Inflammatory macrophage treated with lipopolysaccharide for 4 hours (primary cell): Measurements from ENCODE around the gene KATNB1.
A peak's percentile ranks its signal among the peaks of the same experiment; 100 is the strongest.

Experiments
- DNase-seq: peaks from one replicate; pipeline ENCODE4 v3.0.0-alpha.2; 2020

The KATNB1 gene

GRCh38 chr16:57758331-57759117 lies 23.0 kb downstream of the KATNB1 start:
- DNase-seq, result no peak

GRCh38 chr16:57759131-57759530 lies 23.6 kb downstream of the KATNB1 start:
- DNase-seq, result no peak

GRCh38 chr16:57759541-57760356 lies 24.2 kb downstream of the KATNB1 start:
- DNase-seq, result peak; percentile 24

- no peak for DNase-seq
These were observed 25.0 kb downstream of the KATNB1 start for GRCh38 chr16:57760357-57761160.

- no peak for DNase-seq
These were observed 25.7 kb downstream of the KATNB1 start for GRCh38 chr16:57761301-57761700.

- no peak for DNase-seq
These were observed 26.4 kb downstream of the KATNB1 start for GRCh38 chr16:57761957-57762356.

- DNase-seq, result no peak
These were observed 26.9 kb downstream of the KATNB1 start for GRCh38 chr16:57762365-57763040.

GRCh38 chr16:57763285-57764005 lies 27.9 kb downstream of the KATNB1 start:
- no peak for DNase-seq

- DNase-seq, result no peak
These were observed 28.4 kb downstream of the KATNB1 start for GRCh38 chr16:57764006-57764340.

- peak; percentile 89 for DNase-seq
These were observed 29.0 kb downstream of the KATNB1 start for GRCh38 chr16:57764341-57765159.

- no peak for DNase-seq
These were observed 29.7 kb downstream of the KATNB1 start for GRCh38 chr16:57765160-57765728.

- DNase-seq, result no peak
These were observed 31.3 kb downstream of the KATNB1 start for GRCh38 chr16:57766714-57767348.

GRCh38 chr16:57769541-57770145 lies 34.1 kb downstream of the KATNB1 start:
- no peak for DNase-seq

- no peak for DNase-seq
These were observed 34.8 kb downstream of the KATNB1 start for GRCh38 chr16:57770361-57770760.

- DNase-seq, result no peak
These were observed 35.7 kb downstream of the KATNB1 start for GRCh38 chr16:57771141-57771785.

GRCh38 chr16:57773019-57773418 lies 37.4 kb downstream of the KATNB1 start:
- no peak for DNase-seq

GRCh38 chr16:57773655-57774295 lies 38.2 kb downstream of the KATNB1 start:
- DNase-seq, result peak; percentile 13

- no peak for DNase-seq
These were observed 39.2 kb downstream of the KATNB1 start for GRCh38 chr16:57774705-57775285.
